Brain microvascular endothelial cell (primary cell): ENCODE data around the gene MRPL19.

ENCODE experiments used
- DNase-seq: peaks from one replicate; pipeline ENCODE4 v3.0.0-alpha.2; 2020
- H3K27ac ChIP-seq: fragments of 250-450 bp; sonication (Bioruptor Pico); 2 replicates; pipeline ENCODE4 v1.5.1; 2020; ENCODE audit warnings: mild to moderate bottlenecking, moderate library complexity
- H3K27me3 ChIP-seq: fragments of 250-450 bp; sonication (Bioruptor Pico); replicated peaks from 2 replicates; pipeline ENCODE4 v1.5.1; 2020; ENCODE audit warnings: mild to moderate bottlenecking
- H3K36me3 ChIP-seq: fragments of 250-450 bp; sonication (Bioruptor Pico); replicated peaks from 2 replicates; pipeline ENCODE4 v1.5.1; 2020; ENCODE audit warnings: mild to moderate bottlenecking
- H3K4me3 ChIP-seq: 2 replicates; pipeline ENCODE4 v1.5.1; 2011; ENCODE audit warnings: low read depth, mild to moderate bottlenecking, control low read depth, low read length, moderate library complexity
- in situ Hi-C: cut with HindIII; loops from 2 replicates; pipeline ENCODE4 v1.10.0; 2017; ENCODE audit warnings: low sequenced_read_pairs, low pct_ligation_motif_present
- TF ChIP-seq, protein P1 (sequence below): IDR thresholded peaks from 2 replicates; pipeline ENCODE4 v1.5.1; 2011; ENCODE audit warnings: low read depth, mild to moderate bottlenecking, moderate library complexity, low read length, control low read depth, inconsistent platforms; ENCODE audit errors: missing control alignments

Gene MRPL19

DNA sequence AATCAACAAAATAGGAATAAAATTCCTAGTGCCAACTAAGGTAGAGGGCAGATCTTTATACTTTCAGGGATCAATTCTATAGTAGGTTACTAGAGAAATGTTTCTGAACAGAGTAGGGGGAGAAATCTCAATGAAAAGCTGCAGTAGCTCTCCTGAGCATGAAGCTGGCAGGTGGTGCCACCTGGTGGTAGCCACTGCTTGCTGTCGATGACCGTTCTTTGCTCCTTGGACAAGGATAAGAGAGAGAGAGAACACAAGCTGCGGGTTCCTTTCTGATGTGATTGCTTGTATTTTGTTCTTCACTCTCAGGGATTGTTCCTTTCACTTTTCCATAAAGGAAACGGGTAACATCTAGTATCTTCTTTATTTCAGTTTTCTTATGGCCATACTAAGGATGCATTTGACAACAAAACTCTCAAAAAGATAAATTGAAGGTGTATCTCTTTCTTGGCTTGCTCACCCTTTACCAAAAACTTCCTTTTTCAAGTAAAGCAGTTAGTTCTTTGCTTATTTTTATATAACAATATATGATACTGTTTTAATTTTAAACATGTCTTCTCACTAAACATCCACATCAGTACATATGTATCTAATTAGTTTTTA is 18.6 kb upstream of the MRPL19 start:
- in situ Hi-C loops, result no loop called here
- Histone ChIP-seq H3K27ac (no peak overlapping the region), H3K4me3 (no peak overlapping the region), H3K36me3 (no peaks in the 10 kb centered on the region), H3K27me3 (no peaks in the 10 kb centered on the region)
- TF ChIP-seq, protein P1, sequence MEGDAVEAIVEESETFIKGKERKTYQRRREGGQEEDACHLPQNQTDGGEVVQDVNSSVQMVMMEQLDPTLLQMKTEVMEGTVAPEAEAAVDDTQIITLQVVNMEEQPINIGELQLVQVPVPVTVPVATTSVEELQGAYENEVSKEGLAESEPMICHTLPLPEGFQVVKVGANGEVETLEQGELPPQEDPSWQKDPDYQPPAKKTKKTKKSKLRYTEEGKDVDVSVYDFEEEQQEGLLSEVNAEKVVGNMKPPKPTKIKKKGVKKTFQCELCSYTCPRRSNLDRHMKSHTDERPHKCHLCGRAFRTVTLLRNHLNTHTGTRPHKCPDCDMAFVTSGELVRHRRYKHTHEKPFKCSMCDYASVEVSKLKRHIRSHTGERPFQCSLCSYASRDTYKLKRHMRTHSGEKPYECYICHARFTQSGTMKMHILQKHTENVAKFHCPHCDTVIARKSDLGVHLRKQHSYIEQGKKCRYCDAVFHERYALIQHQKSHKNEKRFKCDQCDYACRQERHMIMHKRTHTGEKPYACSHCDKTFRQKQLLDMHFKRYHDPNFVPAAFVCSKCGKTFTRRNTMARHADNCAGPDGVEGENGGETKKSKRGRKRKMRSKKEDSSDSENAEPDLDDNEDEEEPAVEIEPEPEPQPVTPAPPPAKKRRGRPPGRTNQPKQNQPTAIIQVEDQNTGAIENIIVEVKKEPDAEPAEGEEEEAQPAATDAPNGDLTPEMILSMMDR, result peak; percentile 99
- peak; percentile 83 for DNase-seq

DNA sequence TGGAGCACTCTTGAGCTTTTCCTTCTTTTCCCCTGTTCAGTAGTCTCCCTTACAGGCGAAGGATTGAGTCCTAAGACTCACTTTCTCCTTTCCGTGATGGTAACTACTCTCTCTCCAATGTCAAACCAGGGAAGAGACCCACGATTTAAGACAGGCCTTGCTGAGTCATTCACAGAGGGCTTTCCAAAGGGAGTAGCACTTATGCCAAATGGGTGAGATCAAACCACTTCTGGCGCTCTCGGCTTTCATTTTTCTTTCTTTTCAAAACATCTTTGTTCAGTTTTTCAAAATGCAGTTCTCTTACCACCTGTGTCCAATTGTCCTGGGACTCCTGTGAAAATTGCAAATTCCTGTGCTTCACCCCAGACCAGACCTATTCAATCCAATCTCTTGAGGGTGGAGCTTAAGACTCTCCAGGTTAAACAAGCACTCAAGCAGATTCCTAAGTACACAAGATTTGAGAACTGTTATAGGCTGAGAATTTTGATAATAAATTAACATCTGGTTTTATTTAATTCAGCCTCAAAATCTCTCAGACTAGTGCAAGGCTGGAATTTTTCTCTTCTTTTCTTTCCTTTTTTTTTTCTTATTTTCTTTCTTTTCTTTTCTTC is 14.4 kb upstream of the MRPL19 start:
- no peak for DNase-seq
- Histone ChIP-seq H3K27me3 (no peaks in the 10 kb centered on the region), H3K27ac (no peak overlapping the region), H3K36me3 (no peaks in the 10 kb centered on the region), H3K4me3 (no peak overlapping the region)
- TF ChIP-seq, protein P1, result no peak
- in situ Hi-C loops, result no loop called here

DNA sequence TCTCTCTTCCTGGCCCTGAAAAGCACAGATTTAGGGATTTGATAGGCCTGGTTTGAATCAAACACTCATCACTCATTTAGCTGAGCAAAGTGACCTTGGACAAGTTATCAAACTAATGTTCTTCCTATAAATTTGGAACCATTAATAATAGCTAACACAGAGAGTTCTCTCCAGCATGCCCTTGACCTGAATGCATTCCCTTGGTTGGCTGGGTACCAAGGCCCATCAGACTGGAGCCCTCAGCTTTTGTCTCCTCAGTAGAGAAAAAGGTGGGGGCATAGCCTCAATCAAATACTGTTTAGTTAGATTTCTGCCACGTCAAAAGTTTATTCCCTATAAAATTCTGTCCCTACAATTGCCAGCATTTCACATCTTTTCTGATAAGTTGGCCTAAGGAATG is 13.8 kb upstream of the MRPL19 start:
- Histone ChIP-seq H3K36me3 (no peaks in the 10 kb centered on the region), H3K27ac (no peak overlapping the region), H3K4me3 (no peak overlapping the region), H3K27me3 (no peaks in the 10 kb centered on the region)
- DNase-seq, result no peak
- in situ Hi-C loops, result no loop called here
- TF ChIP-seq, protein P1, result no peak

DNA sequence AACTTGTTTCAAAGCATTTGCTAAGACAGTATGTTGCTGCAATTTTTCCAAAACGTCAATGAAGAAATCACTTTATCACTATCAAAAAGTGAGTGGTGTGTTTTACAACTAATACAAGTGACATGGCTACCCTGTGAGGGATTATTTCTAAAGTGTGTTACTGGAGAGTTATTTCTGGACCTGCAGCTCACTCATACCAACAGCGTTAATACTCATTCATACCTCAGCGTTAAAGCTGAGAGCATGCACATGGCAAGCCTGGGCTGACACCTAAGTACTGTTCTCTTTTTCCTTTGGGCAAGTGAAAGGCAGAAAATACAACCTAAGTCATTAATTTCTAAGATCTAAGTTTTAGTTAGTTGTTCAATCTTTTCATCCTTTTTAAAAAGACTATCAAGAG is 13.0 kb upstream of the MRPL19 start:
- Histone ChIP-seq H3K27me3 (no peaks in the 10 kb centered on the region), H3K27ac (no peak overlapping the region), H3K36me3 (no peaks in the 10 kb centered on the region), H3K4me3 (no peak overlapping the region)
- no peak for DNase-seq
- in situ Hi-C loops, result no loop called here
- TF ChIP-seq, protein P1, result no peak

DNA sequence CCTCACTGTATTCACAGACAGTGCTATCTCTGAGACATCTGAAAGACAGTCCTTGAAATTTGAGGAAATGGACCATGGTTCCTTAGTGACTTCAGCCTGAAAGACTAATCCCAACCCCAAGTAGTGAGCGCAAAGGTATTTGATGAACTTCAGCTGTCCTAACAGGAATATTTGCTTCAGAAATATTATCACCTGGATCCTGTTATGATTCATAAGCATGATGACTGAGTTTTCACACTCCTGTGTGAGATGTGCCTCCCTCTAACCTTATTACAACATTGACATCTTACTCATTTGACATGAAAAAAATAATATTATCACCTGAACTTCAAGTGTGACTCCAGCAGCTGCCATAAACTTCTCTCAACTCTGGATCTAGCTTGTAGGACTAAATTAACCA is 11.6 kb upstream of the MRPL19 start:
- Histone ChIP-seq H3K27ac (no peak overlapping the region), H3K27me3 (no peaks in the 10 kb centered on the region), H3K36me3 (no peaks in the 10 kb centered on the region), H3K4me3 (no peak overlapping the region)
- TF ChIP-seq, protein P1, result no peak
- in situ Hi-C loops, result no loop called here
- no peak for DNase-seq

DNA sequence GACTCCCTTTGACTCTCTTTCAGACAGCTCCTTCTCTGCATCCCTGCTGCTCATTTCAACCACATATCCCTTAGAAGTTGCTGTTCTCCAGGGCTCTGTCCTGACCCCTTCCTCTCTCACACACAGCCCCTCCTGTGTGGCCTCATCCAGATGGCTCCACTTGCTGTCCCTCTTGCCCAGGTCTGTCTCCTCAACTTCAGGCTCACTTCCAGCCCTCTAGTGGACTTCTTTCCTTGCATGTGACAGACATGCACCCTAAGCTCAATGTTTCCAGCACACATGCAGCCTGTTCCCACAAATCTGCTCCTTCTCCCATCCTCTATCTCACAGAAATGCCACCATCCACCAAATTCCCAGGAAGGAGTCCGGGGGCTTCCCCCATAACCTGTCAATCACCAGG is 9.0 kb upstream of the MRPL19 start:
- Histone ChIP-seq H3K27me3 (no peaks in the 10 kb centered on the region), H3K27ac (no peak overlapping the region), H3K4me3 (no peak overlapping the region), H3K36me3 (no peaks in the 10 kb centered on the region)
- TF ChIP-seq, protein P1, result peak; percentile 7
- no peak for DNase-seq
- in situ Hi-C loops, result no loop called here
